ENCODE data around the gene XCL1. TPM values are rescaled to one million over a fixed set of nuclear protein-coding genes. Genes with fewer than 3 reads are reported as not detected.

XCL1 gene
- total and polyA plus RNA-seq, 10 of the 15 experiments (the other 5 are each of a cell fraction or from before 2014, with no cell fraction given): 0.68 to 1,222 (median 12.2) TPM

- TF ChIP-seq, protein P1, sequence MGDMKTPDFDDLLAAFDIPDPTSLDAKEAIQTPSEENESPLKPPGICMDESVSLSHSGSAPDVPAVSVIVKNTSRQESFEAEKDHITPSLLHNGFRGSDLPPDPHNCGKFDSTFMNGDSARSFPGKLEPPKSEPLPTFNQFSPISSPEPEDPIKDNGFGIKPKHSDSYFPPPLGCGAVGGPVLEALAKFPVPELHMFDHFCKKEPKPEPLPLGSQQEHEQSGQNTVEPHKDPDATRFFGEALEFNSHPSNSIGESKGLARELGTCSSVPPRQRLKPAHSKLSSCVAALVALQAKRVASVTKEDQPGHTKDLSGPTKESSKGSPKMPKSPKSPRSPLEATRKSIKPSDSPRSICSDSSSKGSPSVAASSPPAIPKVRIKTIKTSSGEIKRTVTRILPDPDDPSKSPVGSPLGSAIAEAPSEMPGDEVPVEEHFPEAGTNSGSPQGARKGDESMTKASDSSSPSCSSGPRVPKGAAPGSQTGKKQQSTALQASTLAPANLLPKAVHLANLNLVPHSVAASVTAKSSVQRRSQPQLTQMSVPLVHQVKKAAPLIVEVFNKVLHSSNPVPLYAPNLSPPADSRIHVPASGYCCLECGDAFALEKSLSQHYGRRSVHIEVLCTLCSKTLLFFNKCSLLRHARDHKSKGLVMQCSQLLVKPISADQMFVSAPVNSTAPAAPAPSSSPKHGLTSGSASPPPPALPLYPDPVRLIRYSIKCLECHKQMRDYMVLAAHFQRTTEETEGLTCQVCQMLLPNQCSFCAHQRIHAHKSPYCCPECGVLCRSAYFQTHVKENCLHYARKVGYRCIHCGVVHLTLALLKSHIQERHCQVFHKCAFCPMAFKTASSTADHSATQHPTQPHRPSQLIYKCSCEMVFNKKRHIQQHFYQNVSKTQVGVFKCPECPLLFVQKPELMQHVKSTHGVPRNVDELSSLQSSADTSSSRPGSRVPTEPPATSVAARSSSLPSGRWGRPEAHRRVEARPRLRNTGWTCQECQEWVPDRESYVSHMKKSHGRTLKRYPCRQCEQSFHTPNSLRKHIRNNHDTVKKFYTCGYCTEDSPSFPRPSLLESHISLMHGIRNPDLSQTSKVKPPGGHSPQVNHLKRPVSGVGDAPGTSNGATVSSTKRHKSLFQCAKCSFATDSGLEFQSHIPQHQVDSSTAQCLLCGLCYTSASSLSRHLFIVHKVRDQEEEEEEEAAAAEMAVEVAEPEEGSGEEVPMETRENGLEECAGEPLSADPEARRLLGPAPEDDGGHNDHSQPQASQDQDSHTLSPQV (IDR thresholded peaks at IDR 0.05): no peak
- TF ChIP-seq, protein P2, sequence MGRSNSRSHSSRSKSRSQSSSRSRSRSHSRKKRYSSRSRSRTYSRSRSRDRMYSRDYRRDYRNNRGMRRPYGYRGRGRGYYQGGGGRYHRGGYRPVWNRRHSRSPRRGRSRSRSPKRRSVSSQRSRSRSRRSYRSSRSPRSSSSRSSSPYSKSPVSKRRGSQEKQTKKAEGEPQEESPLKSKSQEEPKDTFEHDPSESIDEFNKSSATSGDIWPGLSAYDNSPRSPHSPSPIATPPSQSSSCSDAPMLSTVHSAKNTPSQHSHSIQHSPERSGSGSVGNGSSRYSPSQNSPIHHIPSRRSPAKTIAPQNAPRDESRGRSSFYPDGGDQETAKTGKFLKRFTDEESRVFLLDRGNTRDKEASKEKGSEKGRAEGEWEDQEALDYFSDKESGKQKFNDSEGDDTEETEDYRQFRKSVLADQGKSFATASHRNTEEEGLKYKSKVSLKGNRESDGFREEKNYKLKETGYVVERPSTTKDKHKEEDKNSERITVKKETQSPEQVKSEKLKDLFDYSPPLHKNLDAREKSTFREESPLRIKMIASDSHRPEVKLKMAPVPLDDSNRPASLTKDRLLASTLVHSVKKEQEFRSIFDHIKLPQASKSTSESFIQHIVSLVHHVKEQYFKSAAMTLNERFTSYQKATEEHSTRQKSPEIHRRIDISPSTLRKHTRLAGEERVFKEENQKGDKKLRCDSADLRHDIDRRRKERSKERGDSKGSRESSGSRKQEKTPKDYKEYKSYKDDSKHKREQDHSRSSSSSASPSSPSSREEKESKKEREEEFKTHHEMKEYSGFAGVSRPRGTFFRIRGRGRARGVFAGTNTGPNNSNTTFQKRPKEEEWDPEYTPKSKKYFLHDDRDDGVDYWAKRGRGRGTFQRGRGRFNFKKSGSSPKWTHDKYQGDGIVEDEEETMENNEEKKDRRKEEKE (IDR thresholded peaks at IDR 0.05): no peak
- TF ChIP-seq NFXL1 (IDR thresholded peaks at IDR 0.05; ENCODE audit: borderline replicate concordance) (no peak), ATF3 (IDR thresholded peaks at IDR 0.05; ENCODE audit: borderline replicate concordance, extremely low read depth, low read depth, low read length) (no peak)
Observed at GRCh38 chr1:168529518-168529917, 46.9 kb upstream of the XCL1 start (continued).
